Mesothelial cell of epicardium (in vitro differentiated cells): ENCODE data around the gene CHAMP1. TPM values are rescaled to one million over a fixed set of nuclear protein-coding genes. Genes with fewer than 3 reads are reported as not detected.
A peak's percentile ranks its signal among the peaks of the same experiment; 100 is the strongest.

Experiments used
- DNase-seq, 2 experiments: peaks; one replicate each; pipeline ENCODE4 v3.0.0; 2021; ENCODE audit warnings: low spot score in 2 of 2; ENCODE audit not compliant: unreplicated experiment in 2 of 2
- H3K27ac Mint-ChIP-seq: 2 replicates; pipeline ENCODE4 v1.8.0; 2021; ENCODE audit warnings: mixed read lengths
- H3K27me3 Mint-ChIP-seq: 2 replicates; pipeline ENCODE4 v1.8.0; 2021; ENCODE audit warnings: low read depth, mixed read lengths
- H3K36me3 Mint-ChIP-seq: 2 replicates; pipeline ENCODE4 v1.8.0; 2021; ENCODE audit warnings: mixed read lengths
- H3K4me1 Mint-ChIP-seq: 2 replicates; pipeline ENCODE4 v1.8.0; 2021; ENCODE audit warnings: mixed read lengths
- H3K4me3 Mint-ChIP-seq: 2 replicates; pipeline ENCODE4 v1.8.0; 2021; ENCODE audit warnings: mild to moderate bottlenecking, moderate library complexity, mixed read lengths
- H3K9me3 Mint-ChIP-seq: 2 replicates; pipeline ENCODE4 v1.8.0; 2021; ENCODE audit warnings: mixed read lengths
- total RNA-seq: library from RNA; stranded (reverse); gene quantifications from 3 replicates; pipeline ENCODE4 v1.2.1, GENCODE V29; 2021
- TF ChIP-seq, protein P1 (sequence below): fragments of 200-600 bp; sonication (generic); IDR thresholded peaks from one replicate; pipeline ENCODE4 v1.5.0; 2021; ENCODE audit warnings: antibody characterized with exemption; ENCODE audit not compliant: unreplicated experiment

Gene CHAMP1
- total RNA-seq, 1 donor from 2014 or later = 27.9 TPM

DNA sequence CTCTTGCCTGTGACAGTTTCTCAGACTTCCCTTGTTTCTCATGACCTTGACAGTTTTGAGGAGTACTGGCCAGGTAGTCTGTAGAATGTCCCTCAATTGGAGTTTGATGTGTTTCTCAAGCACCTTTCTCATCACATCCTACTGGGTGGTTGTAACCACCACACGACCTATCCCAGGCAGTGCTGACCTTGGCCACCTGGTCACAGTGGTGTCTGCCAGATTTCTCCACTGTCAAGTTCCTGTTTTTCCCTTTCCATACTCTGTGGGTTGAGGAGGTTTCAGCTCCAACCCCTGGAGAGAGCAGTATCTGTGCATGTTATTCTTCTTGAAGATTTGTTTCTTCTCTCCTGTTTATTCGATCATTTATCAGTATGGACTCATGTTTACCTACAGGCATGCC is 41.3 kb upstream of the CHAMP1 start:
- TF ChIP-seq, protein P1, sequence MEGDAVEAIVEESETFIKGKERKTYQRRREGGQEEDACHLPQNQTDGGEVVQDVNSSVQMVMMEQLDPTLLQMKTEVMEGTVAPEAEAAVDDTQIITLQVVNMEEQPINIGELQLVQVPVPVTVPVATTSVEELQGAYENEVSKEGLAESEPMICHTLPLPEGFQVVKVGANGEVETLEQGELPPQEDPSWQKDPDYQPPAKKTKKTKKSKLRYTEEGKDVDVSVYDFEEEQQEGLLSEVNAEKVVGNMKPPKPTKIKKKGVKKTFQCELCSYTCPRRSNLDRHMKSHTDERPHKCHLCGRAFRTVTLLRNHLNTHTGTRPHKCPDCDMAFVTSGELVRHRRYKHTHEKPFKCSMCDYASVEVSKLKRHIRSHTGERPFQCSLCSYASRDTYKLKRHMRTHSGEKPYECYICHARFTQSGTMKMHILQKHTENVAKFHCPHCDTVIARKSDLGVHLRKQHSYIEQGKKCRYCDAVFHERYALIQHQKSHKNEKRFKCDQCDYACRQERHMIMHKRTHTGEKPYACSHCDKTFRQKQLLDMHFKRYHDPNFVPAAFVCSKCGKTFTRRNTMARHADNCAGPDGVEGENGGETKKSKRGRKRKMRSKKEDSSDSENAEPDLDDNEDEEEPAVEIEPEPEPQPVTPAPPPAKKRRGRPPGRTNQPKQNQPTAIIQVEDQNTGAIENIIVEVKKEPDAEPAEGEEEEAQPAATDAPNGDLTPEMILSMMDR = no peak
- Mint-ChIP-seq H3K4me3 (no peak overlapping the region), H3K27me3 (no peaks in the 10 kb centered on the region), H3K9me3 (peaks cover 9% of the 10 kb centered on the region), H3K27ac (no peak overlapping the region), H3K36me3 (peaks cover 56% of the 10 kb centered on the region), H3K4me1 (no peaks in the 10 kb centered on the region)
- no peak for DNase-seq

DNA sequence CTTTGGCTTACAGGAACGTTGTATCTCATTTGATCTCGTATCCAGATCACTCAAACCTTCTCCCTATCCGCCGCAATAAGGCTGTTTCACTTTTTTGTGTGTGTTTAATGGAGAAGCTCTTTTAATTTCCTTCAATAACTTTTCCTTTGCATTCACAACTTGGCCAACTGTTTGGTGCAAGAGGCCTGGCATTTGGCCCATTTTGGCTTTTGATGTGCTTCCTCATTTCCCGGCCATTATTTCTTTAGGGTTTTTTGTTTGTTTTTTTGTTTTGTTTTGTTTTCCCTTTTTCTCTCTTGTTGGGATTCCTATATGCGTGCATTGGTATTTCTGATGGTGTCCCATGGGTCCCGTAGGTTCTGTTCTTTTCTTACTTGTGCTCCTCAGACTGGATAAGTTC is 39.0 kb upstream of the CHAMP1 start:
- TF ChIP-seq, protein P1 = no peak
- no peaks in the 10 kb centered on the region for H3K27me3 Mint-ChIP-seq
- H3K9me3 Mint-ChIP-seq = no peaks in the 10 kb centered on the region
- no peak overlapping the region for H3K4me3 Mint-ChIP-seq
- H3K27ac Mint-ChIP-seq = no peak overlapping the region
- peaks cover 7% of the 10 kb centered on the region for H3K4me1 Mint-ChIP-seq
- peaks cover 38% of the 10 kb centered on the region for H3K36me3 Mint-ChIP-seq
- no peak for DNase-seq

DNA sequence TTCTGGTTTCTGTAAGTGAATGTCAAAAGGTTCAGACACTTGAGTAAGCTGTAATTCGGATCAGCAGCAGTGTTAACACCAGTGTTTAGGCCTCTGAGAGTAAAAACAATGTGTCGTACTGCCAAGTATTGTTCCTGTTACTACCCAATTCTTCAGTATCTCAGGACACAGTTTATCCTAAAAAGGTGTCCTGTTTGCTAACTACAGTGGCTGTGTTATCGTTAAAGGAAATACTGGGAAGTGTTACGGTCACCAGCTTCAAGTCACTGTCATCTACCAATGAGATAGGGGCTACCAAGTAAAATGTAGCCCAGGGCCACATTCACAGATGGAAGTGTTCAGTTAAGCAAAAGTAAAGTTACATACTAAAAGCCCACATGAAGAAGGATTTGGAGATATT is 35.2 kb upstream of the CHAMP1 start:
- no peak for DNase-seq
- TF ChIP-seq, protein P1 = no peak
- peaks cover 18% of the 10 kb centered on the region for H3K36me3 Mint-ChIP-seq
- peak overlapping the region; percentile 97 for H3K27ac Mint-ChIP-seq
- H3K9me3 Mint-ChIP-seq = no peaks in the 10 kb centered on the region
- no peaks in the 10 kb centered on the region for H3K27me3 Mint-ChIP-seq
- H3K4me3 Mint-ChIP-seq = no peak overlapping the region
- H3K4me1 Mint-ChIP-seq = peaks cover 24% of the 10 kb centered on the region

DNA sequence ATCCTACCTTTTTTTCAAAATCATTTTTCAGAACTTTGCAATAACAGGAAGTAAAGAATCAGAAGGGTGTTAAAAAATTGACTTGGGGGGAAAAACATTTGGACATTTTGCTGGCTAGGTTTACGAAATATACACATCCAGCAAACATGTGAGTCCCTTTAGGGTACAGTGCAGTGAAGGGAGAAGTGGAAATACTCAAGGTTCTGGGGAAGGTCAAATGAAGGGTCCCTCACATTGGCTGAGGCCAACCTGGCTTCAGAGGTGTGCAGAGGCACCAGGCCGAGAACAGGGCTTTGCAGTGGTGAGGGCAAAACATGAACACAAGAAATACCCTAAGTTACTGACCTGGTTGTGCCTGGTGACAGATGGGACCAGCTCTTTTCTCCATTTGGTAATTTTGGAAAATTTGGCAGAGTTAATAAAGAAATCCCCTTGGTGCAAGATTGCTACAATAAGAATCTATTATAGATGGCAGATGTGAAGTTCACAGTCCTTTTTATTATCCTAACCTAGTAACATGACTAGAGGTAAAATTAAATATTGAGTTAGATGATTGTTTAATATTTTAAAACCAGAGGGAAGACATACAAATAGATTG is 34.4 kb upstream of the CHAMP1 start:
- no peaks in the 10 kb centered on the region for H3K27me3 Mint-ChIP-seq
- H3K4me3 Mint-ChIP-seq = peak overlapping the region; percentile 92
- peaks cover 17% of the 10 kb centered on the region for H3K36me3 Mint-ChIP-seq
- DNase-seq = no peak
- peak overlapping the region; percentile 97 for H3K27ac Mint-ChIP-seq
- TF ChIP-seq, protein P1 = no peak
- peaks cover 26% of the 10 kb centered on the region for H3K4me1 Mint-ChIP-seq
- no peaks in the 10 kb centered on the region for H3K9me3 Mint-ChIP-seq

DNA sequence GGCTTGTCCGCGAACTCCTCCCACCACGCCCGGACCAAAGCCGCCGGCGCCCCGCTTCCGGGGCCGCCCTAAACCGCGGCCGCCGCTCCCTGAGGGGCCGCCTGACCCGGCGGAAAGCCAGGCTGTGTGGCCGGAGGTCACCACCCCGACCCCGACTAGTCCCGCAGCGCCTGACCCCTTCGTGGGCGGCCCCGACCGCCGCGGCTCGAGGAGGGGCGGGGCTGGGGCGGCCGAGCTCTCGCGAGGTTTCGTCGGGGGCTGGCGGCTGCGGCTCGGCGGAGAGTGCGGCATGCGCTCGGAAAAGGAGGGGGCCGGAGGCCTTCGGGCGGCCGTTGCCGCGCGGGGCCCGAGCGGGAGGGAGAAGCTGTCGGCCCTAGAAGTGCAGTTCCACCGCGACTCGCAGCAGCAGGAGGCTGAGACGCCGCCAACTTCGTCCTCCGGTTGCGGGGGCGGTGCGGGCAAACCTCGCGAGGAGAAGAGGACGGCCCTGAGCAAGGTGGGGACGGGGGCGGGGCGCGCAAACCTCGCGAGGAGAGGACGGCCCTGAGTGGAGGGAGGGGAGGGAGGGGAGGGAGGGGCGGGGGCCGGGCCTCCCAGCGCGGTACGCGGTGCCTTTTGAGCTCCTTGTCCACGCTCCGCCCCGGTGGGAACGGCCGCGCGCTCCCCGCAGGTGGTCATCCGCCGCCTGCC is 32.8 kb upstream of the CHAMP1 start, which contains the start of gene UPF3A:
UPF3A (plus strand) TSS at position 251 of the 690 bp plus-strand sequence; CDS start at position 290, 39 bp downstream.
- no peaks in the 10 kb centered on the region for H3K27me3 Mint-ChIP-seq
- H3K9me3 Mint-ChIP-seq = no peaks in the 10 kb centered on the region
- peaks cover 27% of the 10 kb centered on the region for H3K4me1 Mint-ChIP-seq
- peaks cover 14% of the 10 kb centered on the region for H3K36me3 Mint-ChIP-seq
- H3K27ac Mint-ChIP-seq = peak within 1 kb of the TSS; percentile 97
- H3K4me3 Mint-ChIP-seq = peak within 1 kb of the TSS; percentile 92
- TF ChIP-seq, protein P1 = no peak
- DNase-seq = peak; percentile 78 to 87
